GM12878 (cell line): ENCODE results near the gene ZFAND2B. TPM values are rescaled to one million over a fixed set of nuclear protein-coding genes. Genes with fewer than 3 reads are reported as not detected.
A peak's percentile ranks its signal among the peaks of the same experiment; 100 is the strongest.

ENCODE experiments used
- ATAC-seq: fragments of 200-7000 bp; cut with Tn5 transposase; 3 replicates; pipeline ENCODE4 v1.9.1; 2020; ENCODE audit warnings: mild to moderate bottlenecking, moderate library complexity
- BruUV-seq: library from RNA; stranded (reverse); fragments of 400-500 nt; replicated peaks from 2 replicates; lab custom pipeline; 2021; lab: Mats Ljungman, UMichigan
- CTCF ChIA-PET: fragments of 300-600 bp; sonication (Branson Sonifier 250); formaldehyde crosslinking; extraction: SDS; loops from one replicate; lab custom pipeline; 2021; ENCODE audit warnings: inconsistent platforms; lab: Yijun Ruan, JAX
- POLR2A ChIA-PET: fragments of 350-600 bp; formaldehyde crosslinking; extraction: SDS; loops from one replicate; lab custom pipeline; 2021; ENCODE audit warnings: inconsistent platforms; lab: Charles Lee
- RAD21 ChIA-PET: fragments of 300-600 bp; sonication (Branson Sonifier 250); formaldehyde crosslinking; loops from one replicate; lab custom pipeline; 2023; ENCODE audit warnings: antibody characterized with exemption; ENCODE audit not compliant: unreplicated experiment; lab: Charles Lee
- SMC1A ChIA-PET: fragments of 300-600 bp; sonication (Branson Sonifier 250); formaldehyde crosslinking; loops from one replicate; lab custom pipeline; 2023; ENCODE audit not compliant: unreplicated experiment, uncharacterized antibody; lab: Charles Lee
- DNase-seq: peaks from one replicate; pipeline ENCODE4 v3.0.0-alpha.2; 2011; ENCODE audit warnings: low read depth, low spot score
- FAIRE-seq: peaks from 3 replicates; lab custom pipeline; 2011; peaks lifted over from hg19 to GRCh38; lab: Jason Lieb, UNC
- H2AFZ ChIP-seq: 2 replicates; pipeline ENCODE4 v1.6.0; 2011; ENCODE audit warnings: low read depth, low read length, control low read depth; ENCODE audit not compliant: control insufficient read depth
- H3K27ac ChIP-seq: 2 replicates; pipeline ENCODE4 v1.5.1; 2011; ENCODE audit warnings: control low read depth; ENCODE audit not compliant: control insufficient read depth, insufficient read depth
- H3K27me3 ChIP-seq, 2 experiments: replicated peaks in 1 of 2; 2 replicates each; pipeline versions ENCODE4 v1.6.0 to v1.6.1; 2011; ENCODE audit warnings: low read length in 1 of 2; ENCODE audit not compliant: control insufficient read depth in 2 of 2, insufficient read depth in 2 of 2
- H3K36me3 ChIP-seq, 2 experiments: 2 replicates each; pipeline ENCODE4 v1.5.1; 2011; ENCODE audit warnings: low read length in 1 of 2; ENCODE audit not compliant: control insufficient read depth in 2 of 2, insufficient read depth in 2 of 2
- H3K4me1 ChIP-seq: 2 replicates; pipeline ENCODE4 v1.6.1; 2011; ENCODE audit warnings: mild to moderate bottlenecking, low read length, moderate library complexity, mixed read lengths; ENCODE audit not compliant: control insufficient read depth, insufficient read depth
- H3K4me2 ChIP-seq: 2 replicates; pipeline ENCODE4 v1.6.0; 2011; ENCODE audit warnings: control low read depth; ENCODE audit not compliant: control insufficient read depth, insufficient read depth
- H3K4me3 ChIP-seq: fragments of 200-600 bp; sonication (generic); 2 replicates; pipeline ENCODE4 v1.5.1; 2016
- H3K79me2 ChIP-seq: 2 replicates; pipeline ENCODE4 v1.6.0; 2011; ENCODE audit warnings: low read length; ENCODE audit not compliant: control insufficient read depth, insufficient read depth
- H3K9ac ChIP-seq: 2 replicates; pipeline ENCODE4 v1.8.0; 2011; ENCODE audit warnings: low read length, control low read depth, mixed read lengths; ENCODE audit not compliant: control insufficient read depth, insufficient read depth
- H3K9me3 ChIP-seq: replicated peaks from 3 replicates; pipeline ENCODE4 v1.5.1; 2011; ENCODE audit warnings: mild to moderate bottlenecking, low read length; ENCODE audit not compliant: control insufficient read depth, insufficient read depth
- H4K20me1 ChIP-seq: 2 replicates; pipeline ENCODE4 v1.6.0; 2011; ENCODE audit not compliant: control insufficient read depth, insufficient read depth
- BACH1 ChIP-seq: fragments of 450-650 bp; IDR thresholded peaks from 2 replicates; pipeline ENCODE4 v1.6.1; 2017; ENCODE audit warnings: mild to moderate bottlenecking, borderline replicate concordance
- CREM ChIP-seq: IDR thresholded peaks from 2 replicates; pipeline ENCODE4 v1.6.1; 2014; ENCODE audit warnings: antibody characterized with exemption, low read depth
- DPF2 ChIP-seq: fragments of 450-650 bp; IDR thresholded peaks from 2 replicates; pipeline ENCODE4 v1.6.1; 2017; ENCODE audit warnings: mild to moderate bottlenecking
- GATAD2B ChIP-seq: fragments of 450-650 bp; conservative IDR thresholded peaks from 2 replicates; pipeline ENCODE4 v1.6.1; 2017; ENCODE audit warnings: low read depth, mild to moderate bottlenecking, moderate library complexity
- IKZF1 ChIP-seq: fragments of 450-650 bp; conservative IDR thresholded peaks from 2 replicates; pipeline ENCODE4 v1.6.1; 2017; ENCODE audit warnings: antibody characterized with exemption, mild to moderate bottlenecking
- LARP7 ChIP-seq: fragments of 450-650 bp; IDR thresholded peaks from 2 replicates; pipeline ENCODE4 v1.6.1; 2017; ENCODE audit warnings: mild to moderate bottlenecking
- MTA2 ChIP-seq: fragments of 450-650 bp; IDR thresholded peaks from 2 replicates; pipeline ENCODE4 v1.6.1; 2016; ENCODE audit warnings: low read depth, mild to moderate bottlenecking, moderate library complexity
- SMARCA5 ChIP-seq: fragments of 450-650 bp; IDR thresholded peaks from 2 replicates; pipeline ENCODE4 v1.6.1; 2017; ENCODE audit warnings: mild to moderate bottlenecking
- SRF ChIP-seq, 2 experiments: IDR thresholded peaks; 2 replicates each; pipeline ENCODE4 v1.6.1; 2011; ENCODE audit warnings: low read depth in 2 of 2, low read length in 2 of 2, mild to moderate bottlenecking in 1 of 2, moderate library complexity in 1 of 2
- TBL1XR1 ChIP-seq: IDR thresholded peaks from 2 replicates; pipeline ENCODE4 v1.6.1; 2012; ENCODE audit warnings: low read depth, low read length, improper control_type of control experiment
- TCF12 ChIP-seq: IDR thresholded peaks from 2 replicates; pipeline ENCODE4 v1.6.1; 2011; ENCODE audit warnings: low read depth, mild to moderate bottlenecking, low read length
- YY1 ChIP-seq: IDR thresholded peaks from 2 replicates; pipeline ENCODE4 v1.6.1; 2011; ENCODE audit warnings: low read depth, mild to moderate bottlenecking, low read length
- WGBS: methylation state at CpG from one replicate; pipeline ENCODE4 v1.1.6; 2016; ENCODE audit warnings: low lambda C conversion rate; ENCODE audit not compliant: insufficient replicate concordance, insufficient coverage; ENCODE audit errors: missing lambda C conversion rate; 5-methylcytosine and 5-hydroxymethylcytosine counted together
- in situ Hi-C: fragments of 300-500 bp; cut with MboI; formaldehyde crosslinking; loops from 9 replicates; pipeline ENCODE4 v1.14.3; 2018; ENCODE audit warnings: mixed read lengths
- intact Hi-C: fragments of 100-400 bp; cut with micrococcal nuclease; formaldehyde crosslinking; loops from one replicate; pipeline ENCODE4 v1.14.2; 2022; ENCODE audit not compliant: unreplicated experiment
- polyA plus RNA-seq, 11 experiments: library from polyadenylated mRNA; depleted of rRNA in 4 of 11; unstranded in 6 of 11; stranded (reverse) in 5 of 11; fragments of >200 nt; fragmentation: Nextera tagmentation in 4 of 11; fragmentation: Illumina TruSeq in 1 of 11; extraction: Ambion mirVana in 4 of 11; extraction: Trizol in 1 of 11; gene quantifications; 1 replicate in 1 of 11; 2 replicates in 10 of 11; pipeline versions ENCODE4 v1.2.1 to v1.2.3, GENCODE V29; 2011 to 2016; ENCODE audit warnings: inconsistent platforms in 2 of 11, missing spikeins in 2 of 11, low read depth in 1 of 11
- total RNA-seq, 4 experiments: library from RNA; depleted of rRNA in 3 of 4; stranded (reverse); fragments of >200 nt in 3 of 4; fragmentation: Illumina TruSeq in 1 of 4; extraction: Trizol in 1 of 4; gene quantifications; 2 replicates each; pipeline versions ENCODE4 v1.2.1 to v1.2.3, GENCODE V29; 2013 to 2021
- TF ChIP-seq, protein P1 (sequence below): fragments of 450-650 bp; IDR thresholded peaks from 2 replicates; pipeline ENCODE4 v1.6.1; 2016; ENCODE audit warnings: mild to moderate bottlenecking
- TF ChIP-seq, protein P2 (sequence below): fragments of 450-650 bp; IDR thresholded peaks from 2 replicates; pipeline ENCODE4 v1.6.1; 2017; ENCODE audit warnings: mild to moderate bottlenecking, low read depth, inconsistent platforms; ENCODE audit not compliant: poor library complexity, severe bottlenecking
- TF ChIP-seq, protein P3 (sequence below): fragments of 450-650 bp; IDR thresholded peaks from 2 replicates; pipeline ENCODE4 v1.6.1; 2016; ENCODE audit warnings: mild to moderate bottlenecking, moderate library complexity, borderline replicate concordance

ZFAND2B gene
- total and polyA plus RNA-seq, 10 of the 15 experiments (the other 5 are each of a cell fraction or from before 2014, with no cell fraction given): 5.4 to 28.1 (median 22.4) TPM

DNA sequence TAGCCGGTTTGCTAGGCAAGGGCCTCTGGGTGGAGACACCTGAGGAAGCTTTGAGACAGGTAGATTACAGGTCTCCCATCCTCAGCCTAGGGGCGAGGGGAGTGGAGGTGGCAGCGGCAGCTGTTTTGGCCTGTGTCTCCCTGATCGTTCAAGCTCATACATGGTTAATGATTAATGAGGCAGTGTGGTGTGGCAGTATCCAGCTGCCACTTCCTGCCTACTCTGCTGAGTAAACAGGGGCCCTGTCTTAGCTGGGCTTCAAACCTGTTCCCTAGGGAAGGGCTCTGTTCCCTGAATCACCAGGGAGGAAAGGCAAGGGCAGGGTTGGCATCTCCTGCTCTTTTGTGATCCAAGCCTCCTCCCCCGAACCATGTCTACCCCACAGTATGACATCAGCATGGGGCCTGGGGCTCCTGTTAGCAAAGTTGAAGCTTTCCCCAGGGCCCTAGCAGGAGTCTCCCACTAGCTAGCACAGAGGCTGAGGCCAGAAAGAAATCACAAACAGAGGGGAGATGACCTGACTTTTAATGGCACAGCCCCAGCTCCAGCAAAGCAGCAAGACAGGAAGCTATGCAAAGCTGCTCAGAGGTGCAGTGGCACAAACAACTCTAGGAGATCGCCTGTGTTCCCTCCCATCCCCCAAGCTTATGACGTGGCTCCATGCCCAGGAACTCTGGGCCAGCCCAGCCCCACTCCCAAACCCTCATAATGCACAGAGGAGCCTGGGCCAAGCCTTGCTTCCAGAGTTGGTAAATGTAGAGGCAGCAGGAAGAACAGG is 42.8 kb downstream of the ZFAND2B start:
- ChIA-PET POLR2A (interaction anchor here (0.5 to 9.0 kb wide), 17 partner anchors 9 to 440 kb away, joined by 3 to 160 read pairs (median 4); partner anchors contain the start of genes ANKZF1, ATG9A, CNPPD1 and DNAJB2), RAD21 (interaction anchor here (0.5 to 3.2 kb wide), 16 partner anchors 10 to 894 kb away, joined by 3 to 46 read pairs (median 4); partner anchors contain the start of genes ANKZF1, ATG9A, CNPPD1 and DNAJB2), SMC1A (interaction anchor here (0.7 to 8.6 kb wide), 13 partner anchors 11 to 354 kb away, joined by 3 to 98 read pairs (median 7); partner anchors contain the start of genes ANKZF1, ATG9A, CNPPD1 and DNAJB2), CTCF (interaction anchor here (0.9 to 5.5 kb wide), 12 partner anchors 10 to 959 kb away, joined by 3 to 69 read pairs (median 4); partner anchors contain the start of genes ANKZF1, ATG9A, CNPPD1 and DNAJB2)
- no TSS peak for BruUV-seq
- Histone ChIP-seq H3K9ac (peak overlapping the region; percentile 13; the same call in 1 of the 2 replicates), H3K4me3 (peak overlapping the region; percentile 35; the same call in 1 of the 2 replicates), H4K20me1 (0 out of 2 replicates have a peak, but pooled peaks cover 4% of the 10 kb centered on the region), H3K36me3 (peaks cover 12 to 19% of the 10 kb centered on the region in 2 experiments), H3K79me2 (peaks cover 60% of the 10 kb centered on the region), H3K27ac (peak overlapping the region; percentile 58), H3K4me1 (peaks cover 53% of the 10 kb centered on the region), H2AFZ (no peak overlapping the region), H3K4me2 (peak overlapping the region; percentile 9), H3K27me3 (no peaks in the 10 kb centered on the region), H3K9me3 (no peaks in the 10 kb centered on the region)
- DNase-seq (peak; percentile 64), FAIRE-seq (peak; percentile 57), ATAC-seq (peak; percentile 59)
- in situ Hi-C loops: no loop called here
- WGBS: 9% methylated on average over 7 of the region's 7 CpGs
- intact Hi-C loops: no loop called here
- TF ChIP-seq DPF2: peak; percentile 96
- no peak for TF ChIP-seq YY1
- peak; percentile 81 for TF ChIP-seq GATAD2B
- TF ChIP-seq, protein P1, sequence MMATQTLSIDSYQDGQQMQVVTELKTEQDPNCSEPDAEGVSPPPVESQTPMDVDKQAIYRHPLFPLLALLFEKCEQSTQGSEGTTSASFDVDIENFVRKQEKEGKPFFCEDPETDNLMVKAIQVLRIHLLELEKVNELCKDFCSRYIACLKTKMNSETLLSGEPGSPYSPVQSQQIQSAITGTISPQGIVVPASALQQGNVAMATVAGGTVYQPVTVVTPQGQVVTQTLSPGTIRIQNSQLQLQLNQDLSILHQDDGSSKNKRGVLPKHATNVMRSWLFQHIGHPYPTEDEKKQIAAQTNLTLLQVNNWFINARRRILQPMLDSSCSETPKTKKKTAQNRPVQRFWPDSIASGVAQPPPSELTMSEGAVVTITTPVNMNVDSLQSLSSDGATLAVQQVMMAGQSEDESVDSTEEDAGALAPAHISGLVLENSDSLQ: peak; percentile 79
- TF ChIP-seq LARP7: 0 out of 2 replicates have a peak, but pooled peaks have one; percentile 44
- TF ChIP-seq MTA2: peak; percentile 57
- peak; percentile 10; the same call in 1 of the 2 replicates for TF ChIP-seq BACH1
- no peak for TF ChIP-seq TBL1XR1
- TF ChIP-seq CREM: peak; percentile 52; the same call in 1 of the 2 replicates
- no peak for TF ChIP-seq SRF (IDR thresholded peaks at IDR 0.05; ENCODE audit: low read depth in 2 of 2, low read length in 2 of 2)
- TF ChIP-seq, protein P2, sequence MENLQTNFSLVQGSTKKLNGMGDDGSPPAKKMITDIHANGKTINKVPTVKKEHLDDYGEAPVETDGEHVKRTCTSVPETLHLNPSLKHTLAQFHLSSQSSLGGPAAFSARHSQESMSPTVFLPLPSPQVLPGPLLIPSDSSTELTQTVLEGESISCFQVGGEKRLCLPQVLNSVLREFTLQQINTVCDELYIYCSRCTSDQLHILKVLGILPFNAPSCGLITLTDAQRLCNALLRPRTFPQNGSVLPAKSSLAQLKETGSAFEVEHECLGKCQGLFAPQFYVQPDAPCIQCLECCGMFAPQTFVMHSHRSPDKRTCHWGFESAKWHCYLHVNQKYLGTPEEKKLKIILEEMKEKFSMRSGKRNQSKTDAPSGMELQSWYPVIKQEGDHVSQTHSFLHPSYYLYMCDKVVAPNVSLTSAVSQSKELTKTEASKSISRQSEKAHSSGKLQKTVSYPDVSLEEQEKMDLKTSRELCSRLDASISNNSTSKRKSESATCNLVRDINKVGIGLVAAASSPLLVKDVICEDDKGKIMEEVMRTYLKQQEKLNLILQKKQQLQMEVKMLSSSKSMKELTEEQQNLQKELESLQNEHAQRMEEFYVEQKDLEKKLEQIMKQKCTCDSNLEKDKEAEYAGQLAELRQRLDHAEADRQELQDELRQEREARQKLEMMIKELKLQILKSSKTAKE: peak; percentile 52
- peak; percentile 97 for TF ChIP-seq IKZF1
- peak; percentile 84; the same call in 1 of the 2 replicates for TF ChIP-seq SMARCA5
- TF ChIP-seq TCF12: peak; percentile 79; the same call in 1 of the 2 replicates
- TF ChIP-seq, protein P3, sequence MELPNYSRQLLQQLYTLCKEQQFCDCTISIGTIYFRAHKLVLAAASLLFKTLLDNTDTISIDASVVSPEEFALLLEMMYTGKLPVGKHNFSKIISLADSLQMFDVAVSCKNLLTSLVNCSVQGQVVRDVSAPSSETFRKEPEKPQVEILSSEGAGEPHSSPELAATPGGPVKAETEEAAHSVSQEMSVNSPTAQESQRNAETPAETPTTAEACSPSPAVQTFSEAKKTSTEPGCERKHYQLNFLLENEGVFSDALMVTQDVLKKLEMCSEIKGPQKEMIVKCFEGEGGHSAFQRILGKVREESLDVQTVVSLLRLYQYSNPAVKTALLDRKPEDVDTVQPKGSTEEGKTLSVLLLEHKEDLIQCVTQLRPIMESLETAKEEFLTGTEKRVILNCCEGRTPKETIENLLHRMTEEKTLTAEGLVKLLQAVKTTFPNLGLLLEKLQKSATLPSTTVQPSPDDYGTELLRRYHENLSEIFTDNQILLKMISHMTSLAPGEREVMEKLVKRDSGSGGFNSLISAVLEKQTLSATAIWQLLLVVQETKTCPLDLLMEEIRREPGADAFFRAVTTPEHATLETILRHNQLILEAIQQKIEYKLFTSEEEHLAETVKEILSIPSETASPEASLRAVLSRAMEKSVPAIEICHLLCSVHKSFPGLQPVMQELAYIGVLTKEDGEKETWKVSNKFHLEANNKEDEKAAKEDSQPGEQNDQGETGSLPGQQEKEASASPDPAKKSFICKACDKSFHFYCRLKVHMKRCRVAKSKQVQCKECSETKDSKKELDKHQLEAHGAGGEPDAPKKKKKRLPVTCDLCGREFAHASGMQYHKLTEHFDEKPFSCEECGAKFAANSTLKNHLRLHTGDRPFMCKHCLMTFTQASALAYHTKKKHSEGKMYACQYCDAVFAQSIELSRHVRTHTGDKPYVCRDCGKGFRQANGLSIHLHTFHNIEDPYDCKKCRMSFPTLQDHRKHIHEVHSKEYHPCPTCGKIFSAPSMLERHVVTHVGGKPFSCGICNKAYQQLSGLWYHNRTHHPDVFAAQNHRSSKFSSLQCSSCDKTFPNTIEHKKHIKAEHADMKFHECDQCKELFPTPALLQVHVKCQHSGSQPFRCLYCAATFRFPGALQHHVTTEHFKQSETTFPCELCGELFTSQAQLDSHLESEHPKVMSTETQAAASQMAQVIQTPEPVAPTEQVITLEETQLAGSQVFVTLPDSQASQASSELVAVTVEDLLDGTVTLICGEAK: no peak
